Lung (tissue), 12 donors: ENCODE measurements around the gene PCIF1. TPM values are rescaled to one million over a fixed set of nuclear protein-coding genes. Genes with fewer than 3 reads are reported as not detected.

Experiments used
- ATAC-seq: fragments of 200-7000 bp; cut with Tn5 transposase; one replicate; pipeline ENCODE4 v1.9.1; 2020; ENCODE audit warnings: moderate number of reproducible peaks; ENCODE audit not compliant: insufficient read depth, low FRiP score
- DNase-seq, 3 donors: peaks; one replicate each; pipeline ENCODE4 v3.0.0-alpha.2; 2013 to 2017
- H3K27ac ChIP-seq, 2 donors: one replicate each; pipeline ENCODE4 v1.5.1; 2013; ENCODE audit warnings: mild to moderate bottlenecking in 2 of 2, moderate library complexity in 2 of 2, control low read depth in 1 of 2, inconsistent platforms in 1 of 2, low read depth in 1 of 2, low read length in 1 of 2
- H3K27me3 ChIP-seq, 3 donors: one replicate each; pipeline ENCODE4 v1.5.1; 2013; ENCODE audit warnings: low read length in 2 of 3; ENCODE audit not compliant: control insufficient read depth in 3 of 3, insufficient read depth in 3 of 3
- H3K36me3 ChIP-seq, 4 donors: one replicate each; pipeline ENCODE4 v1.5.1; 2013; ENCODE audit warnings: low read length in 4 of 4, mild to moderate bottlenecking in 1 of 4, moderate library complexity in 1 of 4; ENCODE audit not compliant: control insufficient read depth in 4 of 4, insufficient read depth in 4 of 4
- H3K4me1 ChIP-seq, 5 donors: one replicate each; pipeline ENCODE4 v1.5.1; 2013; ENCODE audit warnings: low read length in 5 of 5, mild to moderate bottlenecking in 2 of 5, moderate library complexity in 1 of 5; ENCODE audit not compliant: control insufficient read depth in 5 of 5, insufficient read depth in 5 of 5
- H3K4me3 ChIP-seq: one replicate; pipeline ENCODE4 v1.5.1; 2013; ENCODE audit warnings: mild to moderate bottlenecking, control low read depth, moderate library complexity
- H3K9ac ChIP-seq, 2 donors: one replicate each; pipeline ENCODE4 v1.5.1; 2013; ENCODE audit warnings: low read length in 2 of 2, control low read depth in 1 of 2; ENCODE audit not compliant: insufficient read depth in 1 of 2
- H3K9me3 ChIP-seq, 4 donors: one replicate each; pipeline ENCODE4 v1.5.1; 2013; ENCODE audit warnings: low read length in 3 of 4, mild to moderate bottlenecking in 1 of 4, moderate library complexity in 1 of 4; ENCODE audit not compliant: control insufficient read depth in 4 of 4, insufficient read depth in 3 of 4
- whole genome bisulfite sequencing, 2 donors: extraction: QIAGEN DNeasy Blood & Tissue Kit; methylation state at CpG; one replicate each; pipeline ENCODE4 v1.1.7; 2013; 5-methylcytosine and 5-hydroxymethylcytosine counted together
- polyA plus RNA-seq, 2 donors: library from polyadenylated mRNA; stranded (reverse); fragments of 200-250 nt; gene quantifications; one replicate each; pipeline ENCODE4 v1.2.1, GENCODE V29; 2013
- total RNA-seq, 2 donors: library from RNA; depleted of rRNA in 1 of 2; stranded (reverse); fragments of >200 nt in 1 of 2; gene quantifications; one replicate each; pipeline ENCODE4 v1.2.1, GENCODE V29; 2014 to 2021
- TF ChIP-seq, protein P1 (sequence below): IDR thresholded peaks from 2 replicates; pipeline ENCODE4 v1.5.1; 2012; ENCODE audit warnings: mild to moderate bottlenecking; ENCODE audit errors: control extremely low read depth, extremely low read depth
- donor health status: control.
- donor health status: control.
- donor health status: Bipolar disorder and iron deficiency.
- donor health status: healthy.
- donor health status: DM: yes; HTN: yes; CAD: no.

PCIF1 gene
- total and polyA plus RNA-seq, 4 donors = 27.7 to 48.1 (median 32.0) TPM

DNA sequence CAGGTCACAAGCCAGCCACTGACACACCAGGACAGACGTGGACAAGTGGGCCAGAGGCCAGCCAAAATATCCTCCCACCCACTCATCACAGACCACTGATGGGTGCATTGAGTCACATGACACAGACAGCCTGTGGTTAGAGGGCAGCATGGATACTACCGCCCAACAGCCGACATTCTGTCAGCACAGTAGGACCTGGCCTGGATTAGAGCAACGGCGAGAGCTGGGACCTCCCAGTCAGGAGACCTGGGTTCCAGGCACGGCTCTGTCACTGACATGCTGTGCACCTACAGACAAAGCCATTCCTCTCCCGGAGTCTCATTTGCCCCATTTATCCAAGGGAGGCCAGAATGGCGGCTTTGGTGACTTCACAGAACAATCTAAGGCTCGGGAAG, 29.5 kb downstream of the PCIF1 start:
- WGBS, 2 donors = 93 to 95% methylated on average over 9 of the region's 9 CpGs
- no peaks in the 10 kb centered on the region for H3K4me1 ChIP-seq
- DNase-seq = no peak
- peaks cover 34 to 76% (median 45%) of the 10 kb centered on the region in 4 donors for H3K36me3 ChIP-seq
- ATAC-seq = no peak
- no peak overlapping the region for H3K4me3 ChIP-seq
- H3K9me3 ChIP-seq = peaks cover 0 to 5% (median 0%) of the 10 kb centered on the region in 4 donors
- no peaks in the 10 kb centered on the region for H3K27me3 ChIP-seq
- no peak overlapping the region for H3K27ac ChIP-seq
- TF ChIP-seq, protein P1, sequence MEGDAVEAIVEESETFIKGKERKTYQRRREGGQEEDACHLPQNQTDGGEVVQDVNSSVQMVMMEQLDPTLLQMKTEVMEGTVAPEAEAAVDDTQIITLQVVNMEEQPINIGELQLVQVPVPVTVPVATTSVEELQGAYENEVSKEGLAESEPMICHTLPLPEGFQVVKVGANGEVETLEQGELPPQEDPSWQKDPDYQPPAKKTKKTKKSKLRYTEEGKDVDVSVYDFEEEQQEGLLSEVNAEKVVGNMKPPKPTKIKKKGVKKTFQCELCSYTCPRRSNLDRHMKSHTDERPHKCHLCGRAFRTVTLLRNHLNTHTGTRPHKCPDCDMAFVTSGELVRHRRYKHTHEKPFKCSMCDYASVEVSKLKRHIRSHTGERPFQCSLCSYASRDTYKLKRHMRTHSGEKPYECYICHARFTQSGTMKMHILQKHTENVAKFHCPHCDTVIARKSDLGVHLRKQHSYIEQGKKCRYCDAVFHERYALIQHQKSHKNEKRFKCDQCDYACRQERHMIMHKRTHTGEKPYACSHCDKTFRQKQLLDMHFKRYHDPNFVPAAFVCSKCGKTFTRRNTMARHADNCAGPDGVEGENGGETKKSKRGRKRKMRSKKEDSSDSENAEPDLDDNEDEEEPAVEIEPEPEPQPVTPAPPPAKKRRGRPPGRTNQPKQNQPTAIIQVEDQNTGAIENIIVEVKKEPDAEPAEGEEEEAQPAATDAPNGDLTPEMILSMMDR = no peak
- no peak overlapping the region for H3K9ac ChIP-seq

DNA sequence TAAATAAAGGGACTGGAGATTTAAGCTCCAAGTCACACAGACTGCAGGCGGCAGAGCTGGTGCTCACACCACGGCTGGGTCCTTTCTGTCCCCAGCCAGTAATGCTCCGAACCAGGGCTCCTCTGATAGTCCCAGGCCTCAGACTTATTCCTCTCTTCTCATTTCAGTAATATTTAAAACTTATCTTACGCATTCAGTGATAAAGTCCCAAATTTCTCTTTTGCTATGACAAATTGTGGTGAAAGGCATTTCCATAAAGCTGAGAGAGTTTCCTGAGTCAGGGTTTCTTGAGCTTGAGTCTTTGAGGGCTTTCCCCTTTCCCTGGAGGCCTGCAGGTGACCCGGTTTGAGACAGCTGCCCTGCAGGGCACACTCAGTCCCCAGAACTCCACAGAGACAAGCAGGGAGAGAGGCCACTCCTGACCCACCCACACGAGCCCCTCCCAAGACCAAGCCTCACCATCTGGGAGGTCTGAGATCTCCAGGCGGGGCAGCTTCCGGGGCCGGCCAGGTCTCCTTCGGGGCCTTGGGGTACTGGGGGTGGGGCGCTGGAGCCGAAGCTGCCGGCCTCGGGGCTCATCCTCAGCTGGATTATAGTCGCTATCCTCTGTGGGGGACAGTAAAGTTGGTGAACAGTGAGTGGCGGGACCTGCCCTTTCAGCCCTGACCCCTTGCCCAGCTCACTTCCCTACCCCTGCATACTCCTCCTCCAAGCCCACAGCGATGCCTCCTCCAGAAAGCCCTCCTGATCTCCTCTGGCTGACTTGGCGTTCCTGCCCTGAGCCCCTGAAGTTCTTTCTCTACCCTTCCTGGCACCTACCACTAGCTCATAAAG, 30.9 kb downstream of the PCIF1 start:
- Histone ChIP-seq H3K4me3 (no peak overlapping the region), H3K36me3 (peaks cover 24 to 66% (median 33%) of the 10 kb centered on the region in 4 donors), H3K9me3 (peaks cover 0 to 2% (median 0%) of the 10 kb centered on the region in 4 donors), H3K9ac (no peak overlapping the region), H3K4me1 (peaks cover 0 to 8% (median 0%) of the 10 kb centered on the region in 5 donors), H3K27ac (no peak overlapping the region), H3K27me3 (no peaks in the 10 kb centered on the region)
- ATAC-seq (no peak), DNase-seq (no peak)
- WGBS, 2 donors = 90 to 97% methylated on average over 18 of the region's 18 CpGs
- TF ChIP-seq, protein P1 = no peak

DNA sequence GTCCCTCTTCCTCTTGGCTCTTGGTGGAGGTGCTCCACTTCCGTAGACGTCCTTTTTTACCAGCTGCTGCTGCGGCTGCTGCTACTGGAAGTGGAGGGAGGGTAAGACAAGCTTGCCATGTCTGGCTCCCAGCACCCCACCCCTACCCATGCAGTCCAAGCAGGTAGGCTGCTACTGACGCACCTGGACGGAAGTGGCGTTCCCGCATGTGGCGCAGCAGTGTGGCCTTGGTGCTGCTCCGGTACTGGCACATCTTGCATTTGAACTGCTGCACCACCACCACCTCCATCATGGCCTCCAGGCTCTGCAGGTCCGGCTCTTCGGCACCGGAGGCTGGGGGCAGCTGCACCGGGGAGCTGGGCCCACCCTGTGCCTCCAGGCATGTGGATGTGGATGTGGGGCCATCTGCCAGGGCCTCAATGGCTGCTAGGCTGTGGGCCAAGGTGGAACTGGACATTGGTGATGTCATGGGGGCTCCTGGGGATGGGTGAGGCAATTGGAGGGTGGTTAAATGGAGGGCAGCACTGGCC, 33.1 kb downstream of the PCIF1 start:
- TF ChIP-seq, protein P1 = no peak
- peaks cover 15 to 49% (median 19%) of the 10 kb centered on the region in 4 donors for H3K36me3 ChIP-seq
- WGBS, 2 donors = 96 to 97% methylated on average over 13 of the region's 13 CpGs

More for the DNA sequence above, 33.1 kb downstream of the PCIF1 start:
- ATAC-seq = no peak
- no peak for DNase-seq
- H3K9ac ChIP-seq = no peak overlapping the region
- no peaks in the 10 kb centered on the region for H3K27me3 ChIP-seq
- peaks cover 0 to 19% (median 2%) of the 10 kb centered on the region in 5 donors for H3K4me1 ChIP-seq
- H3K27ac ChIP-seq = no peak overlapping the region
- no peak overlapping the region for H3K4me3 ChIP-seq
- peaks cover 0 to 2% (median 0%) of the 10 kb centered on the region in 4 donors for H3K9me3 ChIP-seq
